HEK293 (cell line): ENCODE results near the gene PPP1R11.

Experiments
- CTCF ChIP-seq: fragments of 450-650 bp; formaldehyde crosslinking; IDR thresholded peaks from 2 replicates; pipeline ENCODE4 v1.5.1; 2016; ENCODE audit warnings: missing biosample characterization, missing genetic modification characterization
- EGR2 ChIP-seq: fragments of 450-650 bp; formaldehyde crosslinking; IDR thresholded peaks from 2 replicates; pipeline ENCODE4 v1.5.1; 2016; ENCODE audit warnings: low read depth, missing biosample characterization, missing genetic modification characterization
- GFI1B ChIP-seq: fragments of 450-650 bp; formaldehyde crosslinking; IDR thresholded peaks from 2 replicates; pipeline ENCODE4 v1.5.1; 2016; ENCODE audit warnings: missing biosample characterization, missing genetic modification characterization
- IKZF3 ChIP-seq: fragments of 450-650 bp; IDR thresholded peaks from 2 replicates; pipeline ENCODE4 v1.5.0; 2018; ENCODE audit warnings: missing biosample characterization, mild to moderate bottlenecking, missing genetic modification characterization, moderate library complexity
- KLF10 ChIP-seq: fragments of 450-650 bp; IDR thresholded peaks from 2 replicates; pipeline ENCODE4 v1.5.1; 2018; ENCODE audit warnings: missing biosample characterization, mild to moderate bottlenecking, missing genetic modification characterization
- SP3 ChIP-seq: fragments of 450-650 bp; formaldehyde crosslinking; IDR thresholded peaks from 2 replicates; pipeline ENCODE4 v1.5.1; 2016; ENCODE audit warnings: missing biosample characterization, missing genetic modification characterization
- WT1 ChIP-seq: fragments of 450-650 bp; formaldehyde crosslinking; IDR thresholded peaks from 2 replicates; pipeline ENCODE4 v1.5.1; 2016; ENCODE audit warnings: missing biosample characterization, missing genetic modification characterization
- ZBTB21 ChIP-seq: fragments of 450-650 bp; formaldehyde crosslinking; IDR thresholded peaks from 2 replicates; pipeline ENCODE4 v1.5.1; 2017; ENCODE audit warnings: missing biosample characterization, missing genetic modification characterization
- ZBTB26 ChIP-seq: fragments of 450-650 bp; formaldehyde crosslinking; optimal IDR thresholded peaks from 2 replicates; pipeline ENCODE3; 2016; ENCODE audit warnings: missing biosample characterization, mild to moderate bottlenecking, missing genetic modification characterization
- ZBTB6 ChIP-seq: fragments of 450-650 bp; formaldehyde crosslinking; IDR thresholded peaks from 2 replicates; pipeline ENCODE4 v1.5.1; 2017; ENCODE audit warnings: missing biosample characterization, missing genetic modification characterization
- ZFP37 ChIP-seq: fragments of 450-650 bp; formaldehyde crosslinking; IDR thresholded peaks from 2 replicates; pipeline ENCODE4 v1.5.1; 2016; ENCODE audit warnings: missing biosample characterization, missing genetic modification characterization
- ZNF155 ChIP-seq: fragments of 450-650 bp; formaldehyde crosslinking; IDR thresholded peaks from 2 replicates; pipeline ENCODE4 v1.5.1; 2016; ENCODE audit warnings: missing biosample characterization, missing genetic modification characterization
- ZNF18 ChIP-seq: fragments of 450-650 bp; formaldehyde crosslinking; IDR thresholded peaks from 2 replicates; pipeline ENCODE4 v1.5.1; 2016; ENCODE audit warnings: missing biosample characterization, missing genetic modification characterization
- ZNF184 ChIP-seq: fragments of 450-650 bp; IDR thresholded peaks from 2 replicates; pipeline ENCODE4 v1.5.1; 2018; ENCODE audit warnings: missing biosample characterization, mild to moderate bottlenecking, missing genetic modification characterization
- ZNF214 ChIP-seq: fragments of 450-650 bp; formaldehyde crosslinking; IDR thresholded peaks from 2 replicates; pipeline ENCODE4 v1.5.1; 2017; ENCODE audit warnings: missing biosample characterization, mild to moderate bottlenecking, missing genetic modification characterization, borderline replicate concordance
- ZNF24 ChIP-seq: fragments of 450-650 bp; formaldehyde crosslinking; IDR thresholded peaks from 2 replicates; pipeline ENCODE4 v1.5.1; 2016; ENCODE audit warnings: missing biosample characterization, missing genetic modification characterization
- ZNF341 ChIP-seq: fragments of 450-650 bp; formaldehyde crosslinking; IDR thresholded peaks from 2 replicates; pipeline ENCODE4; 2016; ENCODE audit warnings: low read depth, missing biosample characterization, missing genetic modification characterization
- ZNF350 ChIP-seq: fragments of 450-650 bp; formaldehyde crosslinking; IDR thresholded peaks from 2 replicates; pipeline ENCODE4 v1.5.0; 2017; ENCODE audit warnings: missing biosample characterization, mild to moderate bottlenecking, missing genetic modification characterization
- ZNF391 ChIP-seq: fragments of 450-650 bp; formaldehyde crosslinking; IDR thresholded peaks from 2 replicates; pipeline ENCODE4 v1.5.1; 2016; ENCODE audit warnings: low read depth, missing biosample characterization, missing genetic modification characterization, borderline replicate concordance
- ZNF394 ChIP-seq: fragments of 450-650 bp; formaldehyde crosslinking; IDR thresholded peaks from 2 replicates; pipeline ENCODE4 v1.5.1; 2016; ENCODE audit warnings: missing biosample characterization, missing genetic modification characterization, mild to moderate bottlenecking, moderate library complexity, borderline replicate concordance
- ZNF433 ChIP-seq: fragments of 450-650 bp; formaldehyde crosslinking; IDR thresholded peaks from 2 replicates; pipeline ENCODE4 v1.5.1; 2016; ENCODE audit warnings: missing biosample characterization, missing genetic modification characterization, low read depth
- ZNF488 ChIP-seq: fragments of 450-650 bp; formaldehyde crosslinking; IDR thresholded peaks from 2 replicates; pipeline ENCODE4 v1.5.1; 2016; ENCODE audit warnings: missing biosample characterization, missing genetic modification characterization
- ZNF501 ChIP-seq: fragments of 450-650 bp; formaldehyde crosslinking; IDR thresholded peaks from 2 replicates; pipeline ENCODE4 v1.5.1; 2016; ENCODE audit warnings: missing biosample characterization, missing genetic modification characterization
- ZNF514 ChIP-seq: fragments of 450-650 bp; formaldehyde crosslinking; IDR thresholded peaks from 2 replicates; pipeline ENCODE4 v1.5.1; 2016; ENCODE audit warnings: missing biosample characterization, missing genetic modification characterization
- ZNF530 ChIP-seq: fragments of 450-650 bp; formaldehyde crosslinking; IDR thresholded peaks from 2 replicates; pipeline ENCODE4 v1.5.1; 2016; ENCODE audit warnings: low read depth, missing biosample characterization, missing genetic modification characterization
- ZNF600 ChIP-seq: fragments of 450-650 bp; formaldehyde crosslinking; IDR thresholded peaks from 2 replicates; pipeline ENCODE4 v1.5.1; 2016; ENCODE audit warnings: missing biosample characterization, missing genetic modification characterization
- ZNF704 ChIP-seq: fragments of 450-650 bp; formaldehyde crosslinking; IDR thresholded peaks from 2 replicates; pipeline ENCODE4 v1.5.1; 2016; ENCODE audit warnings: missing biosample characterization, missing genetic modification characterization
- ZNF76 ChIP-seq: fragments of 450-650 bp; formaldehyde crosslinking; IDR thresholded peaks from 2 replicates; pipeline ENCODE4; 2016; ENCODE audit warnings: low read depth, missing biosample characterization, missing genetic modification characterization, borderline replicate concordance

The PPP1R11 gene

GRCh38 chr6:30102970-30103871 is 36.2 kb downstream of the PPP1R11 start (continued):
- TF ChIP-seq ZBTB26 (tag by site-specific recombination) (peak; percentile 10), KLF10 (tag by site-specific recombination) (0 out of 2 replicates have a peak, but pooled peaks have one; percentile 16), ZNF184 (tag by site-specific recombination) (no peak), ZNF704 (tag by site-specific recombination) (no peak), CTCF (tag by site-specific recombination) (peak; percentile 96), ZNF394 (tag by site-specific recombination) (no peak), ZNF76 (tag by site-specific recombination) (no peak), ZNF155 (no peak), ZNF341 (peak; percentile 70; the same call in 1 of the 2 replicates), GFI1B (tag by site-specific recombination) (no peak), ZNF433 (tag by site-specific recombination) (no peak), ZNF530 (tag by site-specific recombination) (no peak), ZNF600 (tag by site-specific recombination) (0 out of 2 replicates have a peak, but pooled peaks have one; percentile 31), ZNF514 (tag by site-specific recombination) (no peak), ZBTB6 (tag by site-specific recombination) (no peak), ZNF24 (tag by site-specific recombination) (no peak), ZBTB21 (tag by site-specific recombination) (no peak), WT1 (peak; percentile 18; the same call in 1 of the 2 replicates), ZNF488 (tag by site-specific recombination) (no peak), ZNF391 (tag by site-specific recombination) (peak; percentile 57; the same call in 1 of the 2 replicates), SP3 (tag by site-specific recombination) (0 out of 2 replicates have a peak, but pooled peaks have one; percentile 18), ZNF214 (tag by site-specific recombination) (no peak), ZNF501 (tag by site-specific recombination) (no peak; the same call in 1 of the 2 replicates), ZNF350 (tag by site-specific recombination) (no peak), ZFP37 (tag by site-specific recombination) (peak; percentile 65; the same call in 1 of the 2 replicates), ZNF18 (tag by site-specific recombination) (no peak), IKZF3 (tag by site-specific recombination) (0 out of 2 replicates have a peak, but pooled peaks have one; percentile 9), EGR2 (tag by site-specific recombination) (peak; percentile 46)
